ENCODE data around the gene TCP10L.
"Not testable (repeated sequence)": the region's sequence is repeated elsewhere in the genome, so short reads cannot be mapped to it uniquely, and the experiment has no call there.

Gene TCP10L

DNA sequence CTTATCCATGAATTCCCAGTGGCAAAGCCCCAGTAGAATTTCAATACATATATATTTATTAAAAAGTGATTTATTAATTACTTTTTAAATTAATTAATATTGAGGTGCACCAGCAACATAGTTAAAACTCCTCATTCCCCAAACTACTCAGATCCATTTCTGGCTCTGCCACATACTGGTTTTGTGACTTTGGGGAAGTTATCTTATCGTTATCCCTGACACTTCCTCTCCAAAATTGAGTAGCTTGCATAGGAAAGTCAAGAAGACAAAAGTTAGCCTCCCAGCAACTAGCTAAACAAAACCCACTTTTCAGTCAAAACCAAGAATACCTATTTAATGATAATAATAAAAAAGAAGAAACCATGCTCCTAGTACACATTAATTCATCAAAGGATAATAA lies 35.9 kb downstream of the TCP10L start:
- DNase-seq = no peak

DNA sequence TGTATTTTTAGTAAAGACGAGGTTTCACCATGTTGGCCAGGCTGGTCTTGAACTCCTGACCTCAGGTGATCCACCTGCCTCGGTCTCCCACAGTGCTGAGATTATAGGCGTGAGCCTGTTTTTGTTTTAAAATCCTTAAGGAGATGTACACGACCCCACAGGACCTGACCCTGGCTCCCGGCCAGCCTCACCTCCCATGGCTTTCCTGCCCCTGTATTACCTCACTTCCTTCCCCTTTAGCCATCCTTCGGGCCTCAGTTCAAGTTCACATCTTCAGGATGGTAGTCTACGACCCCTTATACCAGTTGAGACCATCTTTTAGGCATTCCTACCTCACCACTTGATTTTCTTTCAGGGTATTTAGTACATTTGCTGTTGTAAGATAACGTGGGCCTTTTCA lies 36.3 kb downstream of the TCP10L start:
- no peak for DNase-seq

DNA sequence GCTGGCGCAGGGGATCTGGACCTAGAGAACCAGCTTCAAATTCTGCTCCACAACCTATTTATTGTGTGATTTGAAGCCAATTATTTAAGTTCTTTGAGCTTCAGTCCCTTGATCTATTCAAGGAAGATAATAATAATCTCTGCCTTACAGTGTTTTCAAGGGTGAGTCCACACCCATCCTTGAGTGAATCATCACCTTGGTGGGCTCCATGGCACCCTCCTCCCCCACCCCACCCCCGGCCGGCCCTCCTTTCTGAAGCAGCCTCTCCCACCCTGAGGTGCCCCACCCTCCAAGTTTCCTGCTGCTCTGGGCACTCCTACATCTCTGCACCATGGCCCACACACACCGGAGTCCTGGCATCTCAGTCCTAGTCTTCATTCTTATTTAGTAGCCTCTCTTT lies 38.3 kb downstream of the TCP10L start:
- DNase-seq = no peak

DNA sequence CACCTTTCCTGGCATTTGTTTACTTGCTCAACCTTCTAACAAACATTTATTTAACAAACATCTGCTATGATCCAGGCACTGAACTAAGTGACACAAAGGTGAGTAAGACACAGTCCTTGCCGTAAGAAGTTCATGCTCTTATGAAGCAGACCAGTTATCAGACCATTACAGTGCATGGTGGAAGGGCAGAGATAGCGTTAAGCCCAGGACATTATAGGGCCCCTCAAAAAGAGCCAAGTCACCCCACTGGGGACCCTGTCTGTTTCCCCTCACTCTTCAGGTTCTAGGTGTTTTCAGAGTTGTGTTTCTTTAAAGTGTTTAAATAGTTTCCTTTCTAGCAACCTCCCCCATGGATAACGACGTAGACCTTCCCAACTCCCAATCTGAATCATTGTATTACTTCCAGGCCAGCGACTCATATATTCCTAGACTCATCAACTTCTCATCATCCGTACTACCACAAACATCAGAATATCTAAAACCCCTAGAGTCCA lies 39.3 kb downstream of the TCP10L start:
- no peak for DNase-seq

DNA sequence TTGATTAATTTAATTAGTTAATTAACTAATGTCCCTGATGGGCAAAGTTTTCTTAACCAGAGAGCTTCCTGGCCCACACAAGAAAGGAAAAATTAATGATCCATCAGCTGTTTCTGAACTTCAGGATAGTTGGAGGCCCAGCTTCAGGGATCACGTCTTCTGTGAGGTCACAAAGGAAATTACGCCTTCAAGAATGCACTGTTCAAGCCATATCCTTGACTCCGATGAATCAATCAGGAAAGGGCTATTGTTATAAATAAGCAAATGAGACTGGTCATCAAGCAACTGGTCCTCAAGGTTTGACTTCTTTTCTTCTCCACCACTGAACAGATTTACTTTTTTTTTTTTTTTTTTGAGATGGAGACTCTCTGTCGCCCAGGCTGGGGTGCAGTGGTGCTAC lies 40.6 kb downstream of the TCP10L start:
- DNase-seq = no peak

DNA sequence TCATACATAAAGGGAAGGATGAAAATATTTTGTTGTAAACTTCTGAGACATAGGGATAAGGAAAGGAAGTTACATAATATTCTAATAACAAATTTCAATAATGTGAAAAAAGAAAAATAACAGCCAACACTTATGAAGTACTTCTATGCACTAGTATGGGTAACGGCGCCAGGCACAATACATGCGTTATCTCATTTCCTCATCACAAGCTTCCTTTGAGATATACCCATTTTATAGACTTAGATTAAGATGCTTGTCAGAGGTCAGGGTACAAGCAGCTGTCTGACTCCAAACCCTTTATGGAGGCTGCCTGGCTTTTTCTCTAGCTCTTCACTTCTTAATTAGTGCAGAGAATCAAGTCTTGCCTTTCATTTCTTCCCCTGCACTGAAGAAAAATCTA lies 41.3 kb downstream of the TCP10L start:
- no peak for DNase-seq

DNA sequence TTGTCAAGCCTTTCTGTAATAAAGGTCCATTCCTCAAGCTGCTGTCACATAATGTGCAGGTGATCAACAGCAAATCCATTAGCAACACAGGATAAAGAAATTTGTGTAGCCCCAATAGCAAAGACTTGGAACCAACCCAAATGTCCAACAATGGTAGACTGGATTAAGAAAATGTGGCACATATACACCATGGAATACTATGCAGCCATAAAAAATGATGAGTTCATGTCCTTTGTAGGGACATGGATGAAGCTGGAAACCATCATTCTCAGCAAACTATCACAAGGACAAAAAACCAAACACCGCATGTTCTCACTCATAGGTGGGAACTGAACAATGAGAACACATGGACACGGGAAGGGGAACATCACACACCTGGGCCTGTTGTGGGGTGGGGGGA lies 42.3 kb downstream of the TCP10L start:
- not testable (repeated sequence) for DNase-seq

DNA sequence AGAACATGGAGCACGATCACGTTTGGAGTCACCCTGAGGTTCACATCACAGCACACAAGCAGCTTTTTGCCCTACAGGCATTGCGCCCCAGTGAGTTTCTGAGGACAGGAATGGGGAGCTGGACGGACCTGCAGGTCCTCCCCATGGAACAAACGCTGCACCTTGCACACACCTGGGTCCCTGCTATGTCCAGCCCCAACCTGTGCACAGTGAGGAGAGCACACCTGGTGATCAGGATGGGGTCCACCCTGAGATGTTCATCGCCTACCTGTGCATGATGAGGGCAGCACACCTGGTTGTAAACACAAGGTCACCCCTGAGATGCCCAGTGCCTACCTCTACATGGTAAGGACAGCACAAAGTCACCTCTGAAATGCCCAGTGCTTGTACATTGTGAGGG lies 45.9 kb downstream of the TCP10L start:
- no peak for DNase-seq

DNA sequence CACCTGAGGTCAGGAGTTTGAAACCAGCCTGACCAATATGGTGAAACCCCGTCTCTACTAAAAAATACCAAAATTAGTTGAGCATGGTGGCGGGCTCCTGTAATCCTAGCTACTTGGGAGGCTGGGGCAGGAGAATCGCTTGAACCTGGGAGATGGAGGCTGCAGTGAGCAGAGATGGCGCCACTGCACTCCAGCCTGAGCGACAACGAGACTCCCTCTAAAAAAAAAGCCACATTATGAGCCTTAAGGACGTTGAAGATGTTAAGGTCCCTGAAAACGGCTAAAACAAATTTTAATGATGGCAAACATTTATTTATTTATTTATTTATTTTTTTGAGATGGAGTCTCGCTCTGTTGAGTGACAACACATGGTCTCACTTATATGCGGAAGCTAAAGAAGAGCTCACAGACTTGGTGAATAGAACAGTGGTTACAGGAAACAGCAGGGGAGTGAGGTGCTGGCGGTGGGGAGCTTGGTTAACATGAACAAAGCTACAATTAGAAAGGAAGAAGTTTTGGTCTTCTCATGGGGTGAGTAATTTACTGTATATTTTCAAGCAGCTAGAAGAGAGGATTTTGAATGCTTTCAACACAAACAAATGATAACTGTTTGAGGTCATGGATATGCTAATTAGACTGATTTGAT lies 47.1 kb downstream of the TCP10L start:
- DNase-seq = no peak

DNA sequence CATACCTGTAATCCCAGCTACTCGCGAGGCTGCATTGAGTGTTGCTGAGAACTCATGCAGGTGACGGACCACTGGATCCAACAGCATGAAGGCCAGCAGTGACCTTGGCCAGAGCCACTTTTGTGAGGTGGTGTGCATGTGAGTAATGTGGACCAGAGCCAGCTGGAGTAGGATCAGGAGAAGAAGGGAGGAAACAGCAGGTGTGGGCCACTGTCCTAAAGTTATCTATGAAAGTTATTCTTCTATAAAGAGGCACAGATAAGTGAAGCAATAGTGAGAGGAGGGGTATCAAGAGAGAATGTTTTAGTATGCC lies 47.8 kb downstream of the TCP10L start:
- DNase-seq = no peak

DNA sequence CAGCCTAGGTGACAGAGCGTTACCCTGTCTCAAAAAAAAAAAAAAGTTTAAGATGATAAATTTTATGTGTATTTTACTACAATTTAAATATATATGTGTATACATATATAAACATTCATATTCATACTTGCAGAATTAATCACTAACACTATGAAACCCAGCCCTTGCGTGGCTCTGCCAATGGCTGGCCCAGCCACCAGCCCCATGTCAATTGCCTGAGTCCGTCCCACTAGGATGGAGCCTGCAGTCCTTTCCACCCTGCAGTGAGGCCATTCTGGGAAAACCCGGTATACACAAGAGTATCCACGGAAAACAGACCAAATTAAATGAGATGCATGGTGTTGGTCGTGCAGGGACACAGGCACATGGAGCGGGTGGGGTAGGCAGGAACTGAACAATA lies 49.7 kb downstream of the TCP10L start:
- DNase-seq = no peak

DNA sequence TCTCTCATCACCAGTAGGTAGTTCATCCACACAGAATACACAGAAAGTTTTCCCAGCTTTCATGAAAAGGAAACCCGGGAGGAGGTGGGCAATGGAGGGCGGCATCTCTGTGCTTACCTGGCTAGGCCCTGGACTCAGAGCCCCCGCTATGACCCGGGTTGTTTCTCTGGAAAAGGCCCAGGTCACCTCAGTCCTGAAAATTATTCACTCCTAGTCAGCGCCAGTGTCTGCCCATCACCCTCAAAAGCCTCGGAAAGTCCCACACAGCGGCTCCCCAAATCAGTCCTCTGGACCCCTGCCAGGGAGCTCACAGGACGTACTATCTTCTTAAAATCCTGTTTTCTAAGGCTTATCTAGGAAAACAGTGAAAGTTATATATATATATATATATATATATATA lies 51.2 kb downstream of the TCP10L start:
- DNase-seq = no peak

DNA sequence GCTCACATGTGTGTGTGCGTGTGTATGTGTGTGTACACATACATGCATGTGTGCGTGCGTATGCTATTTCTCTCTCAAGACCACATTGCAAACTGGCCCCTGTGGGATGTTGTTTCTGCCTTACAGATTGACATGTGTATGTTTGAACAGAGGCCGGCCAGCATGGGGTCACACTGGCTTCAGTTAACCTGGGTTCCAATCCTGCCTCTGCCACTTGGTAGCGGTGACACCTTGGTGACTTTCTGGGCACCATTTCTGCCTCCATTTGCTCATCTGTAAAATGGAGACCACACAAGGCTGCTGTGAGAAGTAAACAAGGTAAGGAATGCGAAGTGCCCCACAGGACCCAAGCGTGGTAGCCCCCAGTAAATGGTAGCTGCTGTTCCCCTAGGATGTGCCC lies 51.7 kb downstream of the TCP10L start:
- no peak for DNase-seq

DNA sequence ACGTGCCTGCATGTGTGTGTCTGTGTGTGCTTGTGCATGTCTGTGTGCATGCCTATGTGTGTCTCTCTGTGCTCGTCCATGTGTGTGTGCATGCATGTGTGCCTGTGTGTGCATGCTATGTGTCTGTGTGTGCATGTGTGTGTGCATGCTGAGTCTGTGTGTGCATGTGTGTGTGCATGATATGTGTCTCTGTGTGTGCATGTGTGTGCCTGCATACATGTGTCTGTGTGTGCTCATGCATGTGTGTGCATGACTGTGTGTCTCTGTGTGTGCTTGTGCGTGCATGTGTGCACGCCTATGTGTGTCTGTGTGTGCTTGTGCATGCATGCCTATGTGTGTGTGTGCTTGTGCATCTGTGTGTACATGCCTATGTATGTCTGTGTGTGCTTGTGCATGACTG lies 52.3 kb downstream of the TCP10L start:
- no peak for DNase-seq

DNA sequence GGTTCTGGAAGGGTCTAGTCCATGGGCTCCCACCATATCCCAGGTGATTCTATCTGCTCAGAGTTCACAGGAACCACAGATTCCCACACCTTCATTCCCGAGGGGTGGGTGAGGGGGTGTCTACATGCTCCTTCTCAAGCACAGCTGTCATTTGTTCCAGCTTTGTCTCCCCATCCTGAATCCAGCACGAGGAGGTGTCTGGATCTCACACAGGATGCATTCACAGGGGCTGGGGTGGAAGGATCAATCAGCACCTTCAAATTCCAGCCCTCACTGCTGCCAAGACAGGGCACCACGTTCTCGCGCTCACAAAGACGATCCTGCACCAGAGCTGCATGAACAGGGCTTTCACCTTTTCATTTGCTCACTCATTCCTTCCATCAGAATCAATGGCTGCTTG lies 52.7 kb downstream of the TCP10L start:
- DNase-seq = no peak

DNA sequence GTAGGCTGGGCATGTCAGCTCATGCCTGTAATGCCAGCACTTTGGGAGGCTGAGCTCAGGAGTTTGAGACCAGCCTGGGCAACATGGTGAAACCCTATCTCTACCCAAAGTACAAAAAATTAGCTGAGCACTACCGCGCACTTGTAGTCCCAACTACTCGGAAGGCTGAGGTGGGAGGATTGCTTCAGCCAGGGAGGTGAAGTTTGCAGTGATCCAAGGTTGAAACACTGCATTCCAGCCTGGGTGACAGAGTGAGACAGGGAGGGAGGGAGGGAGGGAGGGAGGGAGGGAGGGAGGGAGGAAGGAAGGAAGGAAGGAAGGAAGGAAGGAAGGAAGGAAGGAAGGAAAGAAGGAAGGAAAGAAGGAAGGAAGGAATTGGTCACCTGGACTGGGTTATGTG lies 53.8 kb downstream of the TCP10L start:
- not testable (repeated sequence) for DNase-seq

DNA sequence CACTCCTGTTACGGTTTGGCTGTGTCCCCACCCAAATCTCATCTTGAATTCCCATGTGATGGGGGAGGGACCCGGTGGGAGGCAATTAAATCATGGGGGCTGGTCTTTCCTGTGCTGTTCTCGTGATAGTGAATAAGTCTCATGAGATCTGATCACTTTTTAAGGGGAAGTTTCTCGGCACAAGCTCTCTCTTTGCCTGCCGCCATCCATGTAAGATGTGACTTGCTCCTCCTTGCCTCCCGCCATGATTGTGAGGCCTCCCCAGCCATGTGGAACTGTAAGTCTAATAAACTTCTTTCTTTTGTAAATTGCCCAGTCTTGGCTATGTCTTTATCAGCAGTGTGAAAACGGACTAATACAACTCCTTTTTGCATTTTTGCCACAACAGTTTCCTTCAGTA lies 54.5 kb downstream of the TCP10L start:
- not testable (repeated sequence) for DNase-seq

DNA sequence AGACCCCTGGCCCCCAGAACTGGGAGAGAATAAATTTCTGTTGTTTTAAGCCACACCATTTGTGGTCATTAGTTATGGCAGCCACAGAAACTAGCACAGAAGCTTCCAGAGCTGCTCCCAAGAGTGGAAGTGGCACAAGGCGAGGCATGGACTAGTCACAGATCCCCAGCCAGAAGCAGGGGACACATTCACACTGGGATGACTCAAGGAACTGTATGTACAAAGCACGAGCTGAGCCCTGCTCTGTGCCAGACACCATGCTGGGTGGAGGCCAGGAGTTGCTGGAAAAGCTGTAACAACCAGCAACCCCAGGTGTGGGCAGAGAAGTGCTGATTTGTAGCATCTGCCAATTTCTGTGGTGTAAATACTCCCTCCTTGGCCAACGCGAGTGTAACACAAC lies 55.6 kb downstream of the TCP10L start:
- DNase-seq = no peak

DNA sequence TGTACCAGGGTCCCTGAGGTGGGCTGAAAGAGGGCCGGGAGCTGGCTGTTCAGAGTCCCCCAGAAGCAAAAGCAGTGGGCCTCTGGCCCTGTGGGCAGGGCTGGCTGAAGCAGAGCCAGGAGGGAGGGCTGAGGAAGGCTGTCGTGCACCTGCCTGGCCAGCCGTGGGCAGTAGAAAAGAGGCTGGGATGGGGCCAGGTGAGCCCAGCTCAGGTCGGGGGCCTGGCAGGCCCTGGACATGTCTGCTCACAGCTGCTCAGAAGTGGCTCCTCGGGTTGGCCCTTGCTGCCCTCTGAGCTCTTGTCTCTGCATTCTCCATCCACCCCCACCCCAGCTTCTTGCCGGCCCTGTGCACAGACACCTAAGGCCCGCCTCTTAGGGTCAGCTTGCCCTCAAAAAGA lies 60.0 kb downstream of the TCP10L start:
- no peak for DNase-seq

DNA sequence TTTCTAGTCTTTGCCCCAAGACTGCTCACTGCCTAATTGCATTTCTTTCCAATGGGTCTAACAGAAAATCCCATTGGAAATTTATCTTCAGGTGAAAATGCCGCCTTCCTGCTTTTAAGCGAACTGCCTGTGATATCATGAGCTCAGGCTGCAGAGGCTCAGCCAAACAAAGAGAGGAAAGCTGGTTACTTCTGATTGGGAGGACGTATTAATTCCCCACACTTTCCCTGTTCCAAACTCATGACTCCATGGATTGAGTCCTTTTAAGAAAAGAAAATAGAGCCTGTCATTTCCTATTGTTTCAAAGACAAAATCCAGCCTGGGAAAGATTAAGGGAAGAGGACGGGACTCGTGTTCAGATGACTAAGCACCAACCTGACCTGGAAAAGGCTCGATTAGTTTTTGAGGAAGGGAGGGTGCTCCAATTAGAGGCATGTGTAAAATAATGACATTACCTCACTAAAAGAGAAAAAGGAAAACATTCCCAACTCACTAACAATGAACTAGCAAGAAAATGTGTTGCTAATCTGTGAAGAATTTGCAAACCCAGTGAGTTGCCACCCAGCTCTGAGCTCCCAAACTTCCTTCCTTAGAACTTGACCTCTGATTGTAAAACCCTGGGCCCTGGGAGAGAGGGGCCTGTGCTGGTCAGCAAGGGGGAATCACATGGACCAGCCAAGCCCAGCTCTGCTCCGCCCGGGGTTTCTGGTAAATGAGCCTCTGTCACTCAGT lies 61.2 kb downstream of the TCP10L start:
- DNase-seq = no peak

All from NCI-H2107 (cell line).